HEK293T (cell line): ENCODE results near the gene PSMG2.

Experiments used
- CTCF ChIA-PET: fragments of 350-600 bp; formaldehyde crosslinking; extraction: SDS; loops from one replicate; lab custom pipeline; 2021; ENCODE audit warnings: antibody characterized with exemption, inconsistent platforms; lab: Yijun Ruan, JAX
- POLR2A ChIA-PET: fragments of 350-600 bp; formaldehyde crosslinking; extraction: SDS; loops from one replicate; lab custom pipeline; 2020; ENCODE audit warnings: antibody characterized with exemption, inconsistent platforms; lab: Yijun Ruan, JAX
- DNase-seq: peaks from one replicate; pipeline ENCODE4 v3.0.0; 2012; ENCODE audit warnings: mixed read lengths; ENCODE audit errors: extremely low spot score
- ARNT ChIP-seq: fragments of 450-650 bp; IDR thresholded peaks from 2 replicates; pipeline ENCODE4 v1.6.1; 2017; ENCODE audit warnings: mild to moderate bottlenecking
- BHLHE40 ChIP-seq: fragments of 450-650 bp; IDR thresholded peaks from 2 replicates; pipeline ENCODE4 v1.6.1; 2016; ENCODE audit warnings: mild to moderate bottlenecking, moderate library complexity, borderline replicate concordance
- CTBP1 ChIP-seq: fragments of 450-650 bp; IDR thresholded peaks from 2 replicates; pipeline ENCODE4 v1.6.1; 2016; ENCODE audit warnings: borderline replicate concordance
- ELF4 ChIP-seq: fragments of 450-650 bp; IDR thresholded peaks from 2 replicates; pipeline ENCODE4 v1.6.1; 2017; ENCODE audit warnings: antibody characterized with exemption
- FOXA1 ChIP-seq: fragments of 450-650 bp; IDR thresholded peaks from 2 replicates; pipeline ENCODE4 v1.6.1; 2016; ENCODE audit warnings: mild to moderate bottlenecking
- FOXK2 ChIP-seq: fragments of 450-650 bp; IDR thresholded peaks from 2 replicates; pipeline ENCODE4 v1.6.1; 2016; ENCODE audit warnings: mild to moderate bottlenecking
- FOXM1 ChIP-seq: fragments of 450-650 bp; IDR thresholded peaks from 2 replicates; pipeline ENCODE4 v1.6.1; 2017; ENCODE audit warnings: mild to moderate bottlenecking, borderline replicate concordance
- HDGF ChIP-seq: fragments of 450-650 bp; IDR thresholded peaks from 2 replicates; pipeline ENCODE4 v1.6.1; 2017; ENCODE audit warnings: antibody characterized with exemption, borderline replicate concordance
- L3MBTL2 ChIP-seq: fragments of 450-650 bp; conservative IDR thresholded peaks from 2 replicates; pipeline ENCODE4 v1.6.1; 2016; ENCODE audit warnings: mild to moderate bottlenecking
- LEF1 ChIP-seq: fragments of 450-650 bp; IDR thresholded peaks from 2 replicates; pipeline ENCODE4 v1.6.1; 2017; ENCODE audit warnings: mild to moderate bottlenecking, borderline replicate concordance
- NFRKB ChIP-seq: fragments of 450-650 bp; IDR thresholded peaks from 2 replicates; pipeline ENCODE4 v1.6.1; 2016; ENCODE audit warnings: mild to moderate bottlenecking, moderate library complexity
- SP1 ChIP-seq: fragments of 450-650 bp; IDR thresholded peaks from 2 replicates; pipeline ENCODE4 v1.6.1; 2017
- SUZ12 ChIP-seq: fragments of 450-650 bp; IDR thresholded peaks from 2 replicates; pipeline ENCODE4 v1.6.1; 2016; ENCODE audit warnings: mild to moderate bottlenecking
- TARDBP ChIP-seq: fragments of 450-650 bp; IDR thresholded peaks from 2 replicates; pipeline ENCODE4 v1.6.1; 2016
- ZNF384 ChIP-seq: fragments of 450-650 bp; IDR thresholded peaks from 2 replicates; pipeline ENCODE4 v1.6.1; 2016
- TF ChIP-seq, protein P1 (sequence below): fragments of 450-650 bp; IDR thresholded peaks from 2 replicates; pipeline ENCODE4 v1.6.1; 2016

The PSMG2 gene

DNA sequence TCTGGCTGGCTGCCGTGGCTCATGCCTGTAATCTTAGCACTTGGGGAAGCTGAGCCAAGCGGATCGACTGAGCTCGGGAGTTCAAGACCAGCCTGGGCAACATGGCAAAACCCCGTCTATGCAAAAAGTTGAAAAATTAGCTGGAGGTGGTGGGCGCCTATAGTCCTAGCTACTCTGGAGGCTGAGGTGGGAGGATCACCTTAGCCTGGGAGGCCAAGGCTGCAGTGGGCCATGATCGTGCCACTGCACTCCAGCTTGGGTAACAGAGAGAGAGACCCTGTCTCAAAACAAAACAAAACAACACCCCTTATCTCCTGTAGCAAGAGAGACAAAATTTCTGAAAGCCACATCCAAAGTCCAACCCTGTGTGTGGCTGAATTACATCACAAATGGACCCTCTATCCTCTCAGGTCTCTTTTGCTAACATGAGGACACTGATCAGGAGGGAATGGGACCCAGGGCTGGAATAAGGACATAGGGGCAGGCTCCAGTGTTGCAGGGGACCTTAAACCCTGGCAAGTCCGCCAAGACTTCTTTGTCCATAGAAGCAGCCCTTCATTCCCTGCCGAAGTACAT lies 64.8 kb downstream of the PSMG2 start:
- TF ChIP-seq FOXA1 = no peak
- TF ChIP-seq ZNF384 = no peak
- no peak for TF ChIP-seq ARNT
- no peak for TF ChIP-seq HDGF
- no peak for TF ChIP-seq SUZ12
- no peak for TF ChIP-seq FOXK2
- TF ChIP-seq BHLHE40 = no peak
- TF ChIP-seq, protein P1, sequence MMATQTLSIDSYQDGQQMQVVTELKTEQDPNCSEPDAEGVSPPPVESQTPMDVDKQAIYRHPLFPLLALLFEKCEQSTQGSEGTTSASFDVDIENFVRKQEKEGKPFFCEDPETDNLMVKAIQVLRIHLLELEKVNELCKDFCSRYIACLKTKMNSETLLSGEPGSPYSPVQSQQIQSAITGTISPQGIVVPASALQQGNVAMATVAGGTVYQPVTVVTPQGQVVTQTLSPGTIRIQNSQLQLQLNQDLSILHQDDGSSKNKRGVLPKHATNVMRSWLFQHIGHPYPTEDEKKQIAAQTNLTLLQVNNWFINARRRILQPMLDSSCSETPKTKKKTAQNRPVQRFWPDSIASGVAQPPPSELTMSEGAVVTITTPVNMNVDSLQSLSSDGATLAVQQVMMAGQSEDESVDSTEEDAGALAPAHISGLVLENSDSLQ = no peak
- TF ChIP-seq LEF1 = no peak
- no peak for TF ChIP-seq SP1
- TF ChIP-seq FOXM1 = no peak
- CTCF ChIA-PET = no interaction called here
- DNase-seq = no peak
- POLR2A ChIA-PET = no interaction called here

DNA sequence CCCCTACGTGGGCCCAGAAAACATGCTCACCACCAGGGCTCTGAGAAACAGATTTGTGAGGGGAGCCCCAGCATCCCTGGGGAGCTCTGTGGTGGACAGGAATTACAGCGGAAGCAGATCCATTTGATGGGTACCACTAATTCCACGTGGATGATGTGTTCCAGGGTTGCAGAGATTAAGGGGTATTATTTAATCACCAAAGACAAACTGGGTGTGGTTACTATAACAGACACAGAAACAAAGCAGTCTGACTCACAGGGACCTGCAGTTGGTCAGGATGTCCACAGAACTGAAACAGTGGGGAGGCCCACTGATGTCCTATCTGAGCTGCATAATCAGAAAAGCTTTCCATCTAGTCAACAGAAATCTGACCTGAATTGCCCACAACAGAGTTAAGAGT lies 65.8 kb downstream of the PSMG2 start:
- POLR2A ChIA-PET = no interaction called here
- no peak for DNase-seq

DNA sequence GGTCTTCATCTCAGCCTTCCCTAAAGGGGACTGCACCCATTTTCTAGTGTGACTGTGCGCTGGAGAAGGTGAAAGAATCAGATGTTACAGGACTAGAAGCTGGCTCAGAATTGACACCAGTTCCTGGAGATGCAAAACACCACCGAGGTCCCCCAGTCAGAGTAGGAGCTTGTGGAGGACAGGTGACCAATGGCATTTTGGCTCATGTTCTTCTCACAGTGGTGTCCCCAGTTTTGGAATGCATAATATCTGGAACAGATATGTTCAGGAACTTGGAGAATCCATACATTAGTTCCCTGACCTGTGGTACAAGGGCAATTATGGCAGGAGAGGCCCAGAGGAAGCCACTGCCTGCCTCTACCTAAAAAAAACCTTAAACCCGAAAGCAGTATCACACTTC lies 66.3 kb downstream of the PSMG2 start:
- no peak for DNase-seq
- POLR2A ChIA-PET = no interaction called here
- CTCF ChIA-PET = no interaction called here
- TF ChIP-seq BHLHE40 (no peak), TARDBP (no peak), FOXA1 (no peak), HDGF (no peak)

More for the DNA sequence above, 65.8 kb downstream of the PSMG2 start:
- CTCF ChIA-PET = no interaction called here
- TF ChIP-seq FOXK2 (no peak), SP1 (no peak)

DNA sequence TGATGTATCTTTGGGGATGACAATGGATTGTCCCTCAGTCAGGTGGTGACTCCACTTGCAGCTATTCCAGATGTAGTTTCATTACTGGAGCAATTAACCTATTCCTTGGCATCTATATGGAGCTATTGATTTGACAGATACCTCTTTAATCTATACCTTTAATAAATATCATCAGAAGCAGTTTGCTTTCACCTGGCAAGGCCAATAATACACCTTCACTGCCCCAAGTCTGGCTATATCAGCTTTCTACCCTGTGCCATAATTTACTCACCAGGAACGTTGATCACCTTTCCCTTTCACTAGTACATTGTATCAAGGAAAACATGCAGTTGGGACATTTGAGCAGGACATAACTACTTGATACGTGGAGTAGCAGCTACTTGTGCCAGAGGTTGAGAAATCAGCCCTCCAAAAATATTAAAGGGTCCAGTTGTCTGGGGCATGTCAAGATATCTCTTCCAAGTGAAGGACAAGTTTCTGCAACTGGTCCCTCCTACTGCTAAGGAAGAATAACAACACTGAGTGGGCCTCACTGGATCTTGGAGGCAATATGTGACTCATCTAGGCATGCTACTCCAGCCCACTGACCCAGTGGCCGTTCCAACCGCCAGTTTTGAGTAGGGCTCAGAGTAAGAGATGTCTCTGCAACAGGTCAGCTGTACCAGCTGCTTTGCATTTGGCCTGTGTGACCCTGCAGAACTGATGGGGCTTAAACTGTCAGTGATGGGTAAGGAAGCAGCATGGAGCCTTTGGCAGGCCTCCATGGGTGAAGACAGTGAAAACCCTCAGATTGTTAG lies 67.0 kb downstream of the PSMG2 start:
- ChIA-PET POLR2A (no interaction called here), CTCF (no interaction called here)
- TF ChIP-seq, protein P1 = no peak
- TF ChIP-seq NFRKB (no peak), TARDBP (no peak), CTBP1 (no peak), LEF1 (no peak), ARNT (no peak)
- no peak for DNase-seq

DNA sequence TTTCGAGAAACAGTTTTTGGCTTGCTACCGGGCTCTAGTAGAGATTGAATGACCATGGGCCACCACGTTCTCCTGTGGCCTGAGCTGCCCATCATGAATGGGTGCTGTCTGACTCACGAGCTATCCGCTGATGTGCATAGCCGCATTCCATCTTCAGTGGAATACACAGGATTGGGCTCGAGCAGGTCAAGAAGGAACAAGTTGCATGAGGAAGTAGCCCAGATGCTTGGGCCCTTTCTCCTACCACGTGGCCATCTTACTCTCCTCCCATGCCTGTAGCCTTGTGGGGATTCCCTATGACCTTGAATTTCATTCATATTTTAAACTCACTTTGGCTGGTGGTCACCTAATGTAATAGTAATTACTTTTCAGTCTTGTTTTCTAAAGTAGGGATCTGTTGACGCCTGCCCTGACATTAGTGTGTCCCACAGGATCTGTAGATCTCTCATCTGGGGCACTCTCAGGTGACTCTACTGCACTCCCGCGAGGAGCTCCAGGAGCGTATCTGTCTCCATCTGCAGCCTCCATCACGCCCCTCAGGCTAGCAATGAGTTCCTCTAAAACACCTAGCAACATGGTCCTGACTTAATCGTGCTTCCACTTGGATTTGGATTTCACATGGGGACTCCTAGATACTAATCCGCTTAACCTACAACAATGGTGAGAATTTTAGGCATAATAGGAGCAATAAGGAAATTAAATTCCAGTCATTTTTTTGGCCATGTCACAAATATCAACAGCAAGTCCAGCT lies 67.8 kb downstream of the PSMG2 start:
- TF ChIP-seq SP1 (no peak), HDGF (no peak), FOXM1 (no peak), FOXA1 (no peak), L3MBTL2 (no peak), LEF1 (no peak), TARDBP (no peak), FOXK2 (no peak), ELF4 (no peak), CTBP1 (no peak), NFRKB (no peak), ZNF384 (no peak), ARNT (no peak), SUZ12 (no peak), BHLHE40 (no peak)
- TF ChIP-seq, protein P1 = no peak
- DNase-seq = no peak
- CTCF ChIA-PET = no interaction called here
- POLR2A ChIA-PET = no interaction called here

DNA sequence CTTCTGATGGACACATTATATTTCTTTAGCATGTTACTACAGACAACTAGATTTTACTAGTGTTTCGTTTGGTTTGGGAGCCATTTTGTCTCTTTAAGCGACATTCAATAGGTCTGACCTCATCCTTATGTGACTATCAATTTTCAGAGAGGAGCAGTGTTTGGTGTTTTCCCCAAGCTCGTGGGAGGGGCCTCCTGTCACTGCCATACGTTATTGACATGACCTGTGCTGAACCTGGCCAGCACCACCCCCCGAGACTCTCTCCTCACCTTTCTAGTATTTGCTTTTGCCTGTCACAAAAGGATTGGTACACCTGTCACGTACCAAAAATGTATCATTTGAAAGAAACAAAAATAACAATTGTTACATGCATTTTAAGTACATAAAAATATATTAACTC lies 69.3 kb downstream of the PSMG2 start:
- TF ChIP-seq ARNT (no peak), HDGF (no peak), L3MBTL2 (no peak), ZNF384 (no peak), ELF4 (no peak), TARDBP (no peak)
- TF ChIP-seq, protein P1 = no peak
- CTCF ChIA-PET = no interaction called here

More for the DNA sequence above, 69.3 kb downstream of the PSMG2 start:
- DNase-seq = no peak
- POLR2A ChIA-PET = no interaction called here
